Activated T-helper 1 cell treated with anti-CD3 and anti-CD28 coated beads, Interleukin-12 subunit alpha, Interleukin-12 subunit beta, Interleukin-2, Interleukin-4 antibody, amounts not matched to agents 30 ng/mL and 10 ng/mL and 1 ng/mL, durations not matched to agents 14 hours and 24 hours and 36 hours (primary cell): ENCODE measurements around the gene TMEM50B. TPM values are rescaled to one million over a fixed set of nuclear protein-coding genes. Genes with fewer than 3 reads are reported as not detected.

Experiments
- DNase-seq: peaks from one replicate; pipeline ENCODE4 v3.0.0; 2021; ENCODE audit warnings: low spot score
- H3K27ac Mint-ChIP-seq: one replicate; pipeline ENCODE4 v1.8.0; 2021; ENCODE audit warnings: mild to moderate bottlenecking, mixed read lengths
- H3K27me3 Mint-ChIP-seq: one replicate; pipeline ENCODE4 v1.8.0; 2022; ENCODE audit warnings: mild to moderate bottlenecking, moderate library complexity, mixed read lengths; ENCODE audit not compliant: insufficient read depth
- H3K36me3 Mint-ChIP-seq: one replicate; pipeline ENCODE4 v1.8.0; 2021; ENCODE audit warnings: low read depth, mixed read lengths
- H3K4me1 Mint-ChIP-seq: one replicate; pipeline ENCODE4 v1.8.0; 2021; ENCODE audit warnings: low read depth, mixed read lengths
- H3K4me3 Mint-ChIP-seq: one replicate; pipeline ENCODE4 v1.8.0; 2021; ENCODE audit warnings: mild to moderate bottlenecking, moderate library complexity, mixed read lengths
- H3K9me3 Mint-ChIP-seq: one replicate; pipeline ENCODE4 v1.8.0; 2021; ENCODE audit warnings: mixed read lengths
- intact Hi-C: fragments of 100-400 bp; cut with micrococcal nuclease; formaldehyde crosslinking; loops from one replicate; pipeline ENCODE4 v1.15.1; 2024
- total RNA-seq: library from RNA; stranded (reverse); gene quantifications from 2 replicates; pipeline ENCODE4 v1.2.3, GENCODE V29; 2022

The TMEM50B gene
- total RNA-seq, 1 donor from 2014 or later: 12.0 TPM

DNA sequence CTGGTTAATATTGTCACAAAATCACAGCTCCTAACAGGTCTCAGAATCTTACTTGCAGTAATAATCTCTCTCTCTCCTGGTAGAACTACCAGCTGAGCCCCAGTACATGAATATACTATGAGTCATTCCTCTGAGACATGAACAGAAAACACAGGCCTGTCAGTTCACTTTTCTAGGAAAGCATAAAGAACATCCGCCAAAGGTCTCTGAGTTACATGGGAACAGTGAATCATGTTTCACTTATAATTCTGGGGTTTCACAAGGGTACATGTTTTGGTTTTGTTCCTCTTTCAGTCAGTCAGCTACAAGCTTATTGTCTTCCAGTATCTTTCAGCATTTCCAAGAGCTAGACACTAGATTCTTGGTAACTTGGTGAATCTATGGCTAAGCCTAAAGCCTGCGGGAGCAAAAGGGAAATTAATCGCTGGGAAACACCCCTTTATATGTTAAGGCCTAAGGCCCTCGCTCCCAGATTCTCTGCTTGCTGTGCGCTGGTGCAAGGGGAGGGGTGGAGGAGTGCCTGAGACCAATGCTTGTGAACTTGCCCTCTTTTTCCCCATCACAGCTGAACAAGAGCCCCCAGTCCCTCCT is 44.9 kb downstream of the TMEM50B start:
- peaks cover 33% of the 10 kb centered on the region for H3K4me1 Mint-ChIP-seq
- H3K27me3 Mint-ChIP-seq: peaks cover 4% of the 10 kb centered on the region
- intact Hi-C loops: loop anchor here (1.0 to 10.0 kb wide), 9 partner anchors 10 to 663 kb away; partner anchors contain the start of gene IFNAR1
- peaks cover 39% of the 10 kb centered on the region for H3K36me3 Mint-ChIP-seq
- H3K4me3 Mint-ChIP-seq: peak overlapping the region; percentile 13
- no peaks in the 10 kb centered on the region for H3K9me3 Mint-ChIP-seq
- H3K27ac Mint-ChIP-seq: peak overlapping the region; percentile 33
- peak; percentile 33 for DNase-seq

DNA sequence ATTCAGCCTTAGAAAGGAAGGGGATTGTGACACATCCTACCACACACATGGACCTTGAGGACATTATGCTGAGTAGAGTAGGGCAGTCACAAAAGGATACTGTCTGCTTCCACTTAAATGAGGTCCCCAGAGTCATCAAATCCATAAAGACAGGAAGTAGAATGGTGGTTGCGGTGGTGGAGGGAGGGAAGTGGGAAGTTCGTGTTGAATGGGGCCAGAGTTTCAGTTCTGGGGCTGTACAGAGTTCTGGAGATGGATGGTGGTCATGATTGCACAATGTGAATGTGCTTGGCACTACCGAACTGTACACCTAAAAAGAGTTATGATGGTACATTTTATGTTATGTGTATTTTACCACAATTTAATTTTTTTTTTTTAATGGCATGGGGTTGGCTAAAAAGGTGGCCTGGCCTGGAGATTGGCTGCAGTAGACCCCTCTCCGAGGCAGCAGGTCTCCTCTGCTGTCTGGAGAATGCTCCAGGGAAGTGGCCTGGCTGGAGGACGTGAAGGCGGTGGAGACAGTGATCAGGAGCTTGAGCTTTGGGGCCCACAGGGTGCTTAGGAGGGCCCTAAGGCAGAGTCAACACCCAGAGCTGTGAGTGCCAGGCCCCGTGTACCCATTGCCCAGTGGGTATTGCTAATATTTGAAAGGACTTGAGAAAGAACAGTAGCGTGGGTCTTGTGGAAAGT is 46.2 kb downstream of the TMEM50B start:
- Mint-ChIP-seq H3K36me3 (peaks cover 39% of the 10 kb centered on the region), H3K4me3 (peak overlapping the region; percentile 49)
- intact Hi-C loops: loop anchor here (1.0 to 10.0 kb wide), 6 partner anchors 27 to 499 kb away; partner anchors contain the start of gene IFNAR1

DNA sequence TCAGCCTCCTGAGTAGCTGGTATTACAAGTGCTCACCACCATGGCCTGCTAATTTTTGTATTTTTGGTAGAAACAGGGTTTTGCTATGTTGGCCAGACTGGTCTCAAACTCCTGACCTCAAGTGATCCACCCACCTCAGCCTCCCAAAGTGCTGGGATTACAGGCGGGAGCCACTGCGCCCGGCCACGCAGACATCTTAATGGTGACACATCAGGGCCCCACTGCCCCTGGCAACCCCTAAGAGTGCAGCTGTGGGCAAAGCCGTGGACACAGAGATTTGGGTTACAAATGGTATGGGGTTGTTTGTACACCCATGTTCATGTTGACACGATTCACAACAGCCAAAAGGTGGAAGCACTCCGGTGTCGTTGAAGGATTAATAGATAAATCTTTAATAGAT is 46.8 kb downstream of the TMEM50B start:
- H3K36me3 Mint-ChIP-seq: peaks cover 39% of the 10 kb centered on the region
- DNase-seq: no peak
- no peak overlapping the region for H3K27ac Mint-ChIP-seq
- peak overlapping the region; percentile 49 for H3K4me3 Mint-ChIP-seq
- H3K4me1 Mint-ChIP-seq: peaks cover 33% of the 10 kb centered on the region
- H3K9me3 Mint-ChIP-seq: no peaks in the 10 kb centered on the region
- intact Hi-C loops: loop anchor here (10.0 kb wide), 1 partner anchor 498 kb away; no protein-coding TSS in a partner anchor
- H3K27me3 Mint-ChIP-seq: peaks cover 6% of the 10 kb centered on the region

More for the DNA sequence above, 46.2 kb downstream of the TMEM50B start:
- no peak for DNase-seq
- no peak overlapping the region for H3K27ac Mint-ChIP-seq
- no peaks in the 10 kb centered on the region for H3K9me3 Mint-ChIP-seq
- H3K4me1 Mint-ChIP-seq: peaks cover 33% of the 10 kb centered on the region
- peaks cover 6% of the 10 kb centered on the region for H3K27me3 Mint-ChIP-seq

DNA sequence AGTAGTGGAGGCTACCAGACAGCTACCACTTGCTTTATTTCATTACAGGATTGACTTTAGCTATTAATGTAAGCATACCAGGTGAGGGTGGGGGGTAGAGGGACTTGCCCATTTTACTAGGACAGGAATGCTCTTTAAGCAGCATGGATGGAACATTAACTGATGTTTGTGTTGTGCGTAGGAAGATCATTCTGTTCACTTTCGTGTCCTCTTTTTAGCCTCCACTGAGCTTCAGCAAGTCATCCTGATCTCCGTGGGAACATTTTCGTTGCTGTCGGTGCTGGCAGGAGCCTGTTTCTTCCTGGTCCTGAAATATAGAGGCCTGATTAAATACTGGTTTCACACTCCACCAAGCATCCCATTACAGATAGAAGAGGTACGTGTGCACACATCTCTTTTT is 47.3 kb downstream of the TMEM50B start:
- no peak overlapping the region for H3K27ac Mint-ChIP-seq
- no peak overlapping the region for H3K4me3 Mint-ChIP-seq
- intact Hi-C loops: loop anchor here (10.0 kb wide), 1 partner anchor 498 kb away; no protein-coding TSS in a partner anchor
- H3K4me1 Mint-ChIP-seq: peaks cover 33% of the 10 kb centered on the region
- DNase-seq: no peak
- no peaks in the 10 kb centered on the region for H3K9me3 Mint-ChIP-seq
- peaks cover 39% of the 10 kb centered on the region for H3K36me3 Mint-ChIP-seq
- H3K27me3 Mint-ChIP-seq: peaks cover 6% of the 10 kb centered on the region

DNA sequence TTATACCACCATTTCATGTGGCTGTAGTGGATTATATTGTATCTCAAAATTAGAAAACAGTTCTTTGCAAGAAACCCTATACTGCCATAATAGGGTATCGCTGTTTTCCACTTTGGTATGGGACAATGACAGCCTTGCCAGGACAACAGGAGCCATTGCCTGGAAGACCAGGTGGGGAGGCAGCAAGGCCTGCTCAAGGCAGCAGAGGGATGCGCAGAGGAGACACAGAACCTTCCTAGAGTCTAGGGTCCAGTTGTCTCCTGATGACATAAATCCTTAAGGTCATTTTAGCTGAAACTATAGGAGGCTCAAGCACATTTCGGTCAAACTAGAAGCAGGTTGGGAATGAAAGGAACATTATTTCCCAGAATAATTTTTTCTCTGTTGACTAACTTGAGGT is 48.9 kb downstream of the TMEM50B start:
- Mint-ChIP-seq H3K4me1 (peaks cover 33% of the 10 kb centered on the region), H3K4me3 (no peak overlapping the region), H3K27ac (no peak overlapping the region), H3K27me3 (peaks cover 6% of the 10 kb centered on the region), H3K9me3 (no peaks in the 10 kb centered on the region), H3K36me3 (peaks cover 35% of the 10 kb centered on the region)
- DNase-seq: no peak
- intact Hi-C loops: loop anchor here (10.0 kb wide), 1 partner anchor 496 kb away; no protein-coding TSS in a partner anchor

DNA sequence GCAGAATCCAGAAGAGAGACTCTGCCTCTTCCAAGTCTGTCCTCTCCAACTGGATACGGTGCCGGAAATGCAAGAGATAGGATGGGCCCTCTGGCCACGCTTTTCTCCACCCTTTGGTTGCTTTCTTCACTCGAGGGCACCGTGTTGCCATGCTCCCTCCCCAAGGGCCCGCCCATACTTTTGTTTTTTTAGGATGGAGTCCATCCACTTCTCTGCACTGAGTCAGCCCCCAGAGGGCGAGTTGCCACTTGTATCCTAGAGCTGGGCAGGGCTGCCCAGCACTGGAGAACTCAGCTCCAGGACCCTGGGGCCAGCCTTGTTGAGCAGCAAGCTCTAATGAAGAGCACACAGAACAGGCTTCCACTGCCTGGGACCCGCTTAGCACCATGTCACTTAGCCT is 51.1 kb downstream of the TMEM50B start:
- H3K4me1 Mint-ChIP-seq: peaks cover 15% of the 10 kb centered on the region
- no peak for DNase-seq
- peaks cover 24% of the 10 kb centered on the region for H3K36me3 Mint-ChIP-seq
- intact Hi-C loops: no loop called here
- no peaks in the 10 kb centered on the region for H3K9me3 Mint-ChIP-seq
- H3K4me3 Mint-ChIP-seq: no peak overlapping the region
- H3K27me3 Mint-ChIP-seq: peaks cover 9% of the 10 kb centered on the region
- no peak overlapping the region for H3K27ac Mint-ChIP-seq

DNA sequence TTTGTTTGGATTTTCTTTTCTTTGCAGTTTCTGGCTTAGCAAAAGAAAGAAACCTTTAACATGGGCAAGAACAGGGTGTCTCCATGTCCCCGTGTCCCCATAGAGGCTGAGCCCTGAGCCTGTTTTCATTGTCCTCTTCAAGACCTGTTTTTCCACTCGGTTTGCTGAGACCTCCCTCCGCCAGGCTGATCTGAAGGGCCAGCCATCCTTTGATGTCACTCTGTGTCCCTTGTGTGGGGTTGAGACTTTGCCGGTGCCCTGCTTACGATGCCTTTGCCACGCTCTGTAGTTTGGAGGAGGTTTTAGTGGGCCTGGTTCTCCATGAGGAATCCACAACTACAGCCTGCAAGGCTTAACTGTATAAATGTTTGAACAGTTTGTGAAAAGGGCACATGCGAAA is 52.7 kb downstream of the TMEM50B start:
- Mint-ChIP-seq H3K27ac (no peak overlapping the region), H3K9me3 (no peaks in the 10 kb centered on the region), H3K4me1 (peaks cover 1% of the 10 kb centered on the region), H3K27me3 (peaks cover 5% of the 10 kb centered on the region), H3K4me3 (no peak overlapping the region), H3K36me3 (peaks cover 11% of the 10 kb centered on the region)
- DNase-seq: no peak
- intact Hi-C loops: no loop called here

DNA sequence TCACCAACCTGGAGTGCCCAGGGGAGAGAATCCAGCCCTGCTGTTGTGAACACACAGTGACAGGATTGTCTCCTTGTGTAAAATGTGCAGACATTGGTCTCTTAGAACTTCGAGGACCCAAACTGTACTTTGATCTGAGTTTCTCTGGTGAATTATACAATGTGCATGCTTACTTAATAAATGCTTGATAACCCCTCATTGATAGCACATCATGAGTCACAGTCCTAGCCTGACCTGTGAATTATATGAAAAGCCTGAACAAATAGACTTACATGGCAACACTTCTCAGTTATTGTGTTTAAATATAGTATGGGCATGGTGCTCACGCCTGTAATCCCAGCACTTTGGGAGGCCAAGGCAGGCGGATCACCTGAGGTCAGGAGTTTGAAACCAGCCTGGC is 53.9 kb downstream of the TMEM50B start:
- intact Hi-C loops: no loop called here
- H3K4me1 Mint-ChIP-seq: no peaks in the 10 kb centered on the region
- H3K9me3 Mint-ChIP-seq: no peaks in the 10 kb centered on the region
- no peak for DNase-seq
- H3K27me3 Mint-ChIP-seq: peaks cover 4% of the 10 kb centered on the region
- H3K27ac Mint-ChIP-seq: no peak overlapping the region
- H3K36me3 Mint-ChIP-seq: peaks cover 4% of the 10 kb centered on the region
- H3K4me3 Mint-ChIP-seq: no peak overlapping the region

DNA sequence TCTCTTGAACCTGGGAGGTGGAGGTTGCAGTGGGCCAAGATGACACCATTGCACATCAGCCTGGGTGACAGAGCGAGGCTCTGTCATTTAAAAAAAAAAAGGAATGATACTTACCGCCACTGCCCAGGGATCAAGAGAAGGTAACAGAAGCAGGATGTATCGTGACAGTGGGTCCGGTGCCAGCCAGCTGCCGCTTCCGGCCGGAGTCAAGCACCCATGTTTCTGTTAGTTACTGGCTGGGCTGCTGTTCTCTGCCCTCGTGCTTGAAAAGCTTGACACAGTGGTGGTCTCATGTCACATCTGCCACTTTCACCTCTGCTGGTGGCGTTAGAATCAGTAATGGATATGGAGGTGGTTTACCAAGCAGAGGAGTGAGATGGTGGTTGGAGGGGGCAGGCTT is 55.6 kb downstream of the TMEM50B start:
- intact Hi-C loops: no loop called here
- peaks cover 7% of the 10 kb centered on the region for H3K27me3 Mint-ChIP-seq

DNA sequence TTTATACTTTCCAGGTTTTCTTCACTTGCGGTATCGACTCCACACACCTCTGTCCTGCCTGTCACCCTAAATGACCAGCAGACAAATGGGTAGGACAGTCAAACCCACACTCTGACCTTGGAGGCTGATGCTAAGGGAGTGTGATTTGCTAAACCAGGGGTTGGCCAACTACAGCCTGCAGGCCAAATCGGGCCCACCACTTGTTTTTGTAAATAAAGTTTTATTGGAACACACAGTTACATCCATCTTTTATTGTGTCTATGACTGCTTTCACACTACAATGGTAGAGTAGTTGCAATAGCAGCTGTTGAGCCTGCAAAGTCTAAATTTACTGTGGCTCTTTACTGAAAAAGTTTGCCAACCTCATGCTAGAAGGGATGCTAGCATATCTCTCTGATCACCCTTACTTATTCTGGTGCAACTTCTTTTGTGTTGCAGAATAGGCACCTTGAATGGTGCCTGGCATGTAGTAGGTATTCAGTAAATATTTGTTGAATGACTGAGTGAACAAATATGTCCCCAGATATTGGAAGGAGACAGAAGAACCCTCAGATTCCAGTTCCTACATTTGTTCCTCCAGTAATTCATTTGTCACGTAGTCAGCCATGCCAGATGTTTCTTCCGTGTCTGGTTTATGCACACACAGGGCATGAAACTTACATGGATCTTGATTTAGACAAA is 57.9 kb downstream of the TMEM50B start:
- no peaks in the 10 kb centered on the region for H3K9me3 Mint-ChIP-seq
- H3K36me3 Mint-ChIP-seq: peaks cover 2% of the 10 kb centered on the region
- intact Hi-C loops: no loop called here
- H3K27me3 Mint-ChIP-seq: peaks cover 10% of the 10 kb centered on the region
- no peak overlapping the region for H3K27ac Mint-ChIP-seq
- DNase-seq: no peak
- no peak overlapping the region for H3K4me3 Mint-ChIP-seq
- no peaks in the 10 kb centered on the region for H3K4me1 Mint-ChIP-seq

More for the DNA sequence above, 55.6 kb downstream of the TMEM50B start:
- H3K9me3 Mint-ChIP-seq: no peaks in the 10 kb centered on the region
- no peak overlapping the region for H3K4me3 Mint-ChIP-seq
- H3K4me1 Mint-ChIP-seq: no peaks in the 10 kb centered on the region
- H3K27ac Mint-ChIP-seq: no peak overlapping the region
- no peak for DNase-seq
- H3K36me3 Mint-ChIP-seq: peaks cover 2% of the 10 kb centered on the region

DNA sequence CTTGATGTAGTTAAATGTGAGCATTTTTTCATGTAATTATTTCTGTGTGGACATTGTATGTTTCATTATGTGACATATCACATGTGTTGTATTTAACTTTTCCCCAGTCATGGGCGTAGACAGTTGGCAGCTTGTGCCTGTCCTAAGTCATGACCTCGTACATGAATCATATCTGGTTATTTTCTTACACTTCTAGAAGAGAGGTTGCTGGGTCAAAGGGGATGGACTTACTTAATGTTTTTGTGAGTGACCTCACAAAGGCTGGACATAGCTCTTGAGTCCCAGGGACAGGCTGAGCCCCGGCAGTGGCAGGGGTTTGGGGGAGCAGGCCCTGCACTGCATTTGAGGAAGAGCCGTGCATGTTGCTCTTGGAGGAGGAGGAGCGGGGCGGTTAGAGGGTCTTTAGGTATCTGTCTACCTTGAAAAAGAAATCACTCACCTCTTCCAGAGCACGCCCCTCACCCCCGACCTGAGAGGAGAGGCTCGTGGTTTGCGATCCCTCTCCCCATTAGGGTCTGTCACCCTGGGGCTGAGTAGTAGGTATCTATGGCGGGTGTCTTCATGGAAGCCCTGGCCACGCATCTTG is 60.1 kb downstream of the TMEM50B start:
- no peak overlapping the region for H3K4me3 Mint-ChIP-seq
- no peak for DNase-seq
- intact Hi-C loops: no loop called here
- no peaks in the 10 kb centered on the region for H3K9me3 Mint-ChIP-seq
- H3K36me3 Mint-ChIP-seq: peaks cover 2% of the 10 kb centered on the region
- H3K27me3 Mint-ChIP-seq: peaks cover 15% of the 10 kb centered on the region
- H3K27ac Mint-ChIP-seq: no peak overlapping the region
- peaks cover 5% of the 10 kb centered on the region for H3K4me1 Mint-ChIP-seq

DNA sequence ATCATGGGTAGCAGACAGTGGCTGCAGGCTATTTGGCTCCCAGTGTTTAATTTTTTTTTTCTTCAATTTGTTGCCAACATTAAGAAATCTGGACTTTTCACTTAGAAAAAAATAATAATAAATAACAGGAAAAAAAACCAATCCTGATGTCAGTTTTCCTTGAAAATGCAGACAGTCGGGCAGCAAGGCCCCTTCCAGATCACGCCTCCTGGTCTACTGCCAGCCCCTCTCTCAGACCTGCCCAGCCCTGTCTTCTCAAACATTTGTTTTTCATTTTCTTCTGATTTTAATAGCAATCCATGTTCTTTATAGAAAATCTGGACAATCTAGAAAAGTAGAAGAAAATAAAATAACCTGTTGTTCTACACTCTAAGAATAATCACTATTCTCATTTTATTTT is 61.1 kb downstream of the TMEM50B start:
- no peak overlapping the region for H3K4me3 Mint-ChIP-seq
- H3K27me3 Mint-ChIP-seq: peaks cover 21% of the 10 kb centered on the region
- H3K36me3 Mint-ChIP-seq: peaks cover 2% of the 10 kb centered on the region
- DNase-seq: no peak
- no peak overlapping the region for H3K27ac Mint-ChIP-seq
- H3K9me3 Mint-ChIP-seq: no peaks in the 10 kb centered on the region
- H3K4me1 Mint-ChIP-seq: peaks cover 5% of the 10 kb centered on the region
- intact Hi-C loops: no loop called here

DNA sequence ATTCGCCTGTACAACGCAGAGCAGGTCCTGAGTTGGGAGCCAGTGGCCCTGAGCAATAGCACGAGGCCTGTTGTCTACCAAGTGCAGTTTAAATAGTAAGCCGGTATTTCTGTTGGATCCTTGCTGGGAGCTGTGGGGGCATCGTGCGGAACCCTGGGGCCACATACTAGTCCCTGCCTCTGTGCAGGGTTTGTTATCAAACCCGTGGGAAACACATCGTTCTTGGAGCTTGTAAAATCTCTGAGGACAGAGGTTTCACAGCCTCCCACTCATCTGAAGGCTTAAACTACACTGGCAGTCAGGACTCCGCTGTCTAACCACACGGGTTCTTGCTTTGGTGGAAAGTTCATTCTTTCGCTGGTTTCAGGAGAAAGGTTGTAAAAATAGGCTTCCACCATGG is 64.8 kb downstream of the TMEM50B start:
- intact Hi-C loops: no loop called here
- Mint-ChIP-seq H3K4me3 (no peak overlapping the region), H3K27me3 (peaks cover 42% of the 10 kb centered on the region), H3K27ac (no peak overlapping the region), H3K4me1 (peaks cover 5% of the 10 kb centered on the region), H3K36me3 (no peaks in the 10 kb centered on the region), H3K9me3 (no peaks in the 10 kb centered on the region)
- no peak for DNase-seq
